Uterus (tissue), 2 donors: ENCODE data around the gene TRAF3.

Experiments
- POLR2A ChIP-seq, 2 donors: fragments of 450-650 bp; IDR thresholded peaks; one replicate each; pipeline ENCODE4 v1.6.1; 2016; ENCODE audit warnings: antibody characterized with exemption in 2 of 2, mild to moderate bottlenecking in 1 of 2, moderate library complexity in 1 of 2
- TF ChIP-seq, protein P1 (sequence below), 4 experiments: fragments of 200-600 bp in 2 of 4; fragments of 450-650 bp in 2 of 4; sonication (generic) in 2 of 4; IDR thresholded peaks; one replicate each; pipeline ENCODE4 v1.5.1; 2016 to 2019; ENCODE audit warnings: antibody characterized with exemption in 4 of 4, mild to moderate bottlenecking in 2 of 4, moderate library complexity in 1 of 4

- TF ChIP-seq, protein P1, sequence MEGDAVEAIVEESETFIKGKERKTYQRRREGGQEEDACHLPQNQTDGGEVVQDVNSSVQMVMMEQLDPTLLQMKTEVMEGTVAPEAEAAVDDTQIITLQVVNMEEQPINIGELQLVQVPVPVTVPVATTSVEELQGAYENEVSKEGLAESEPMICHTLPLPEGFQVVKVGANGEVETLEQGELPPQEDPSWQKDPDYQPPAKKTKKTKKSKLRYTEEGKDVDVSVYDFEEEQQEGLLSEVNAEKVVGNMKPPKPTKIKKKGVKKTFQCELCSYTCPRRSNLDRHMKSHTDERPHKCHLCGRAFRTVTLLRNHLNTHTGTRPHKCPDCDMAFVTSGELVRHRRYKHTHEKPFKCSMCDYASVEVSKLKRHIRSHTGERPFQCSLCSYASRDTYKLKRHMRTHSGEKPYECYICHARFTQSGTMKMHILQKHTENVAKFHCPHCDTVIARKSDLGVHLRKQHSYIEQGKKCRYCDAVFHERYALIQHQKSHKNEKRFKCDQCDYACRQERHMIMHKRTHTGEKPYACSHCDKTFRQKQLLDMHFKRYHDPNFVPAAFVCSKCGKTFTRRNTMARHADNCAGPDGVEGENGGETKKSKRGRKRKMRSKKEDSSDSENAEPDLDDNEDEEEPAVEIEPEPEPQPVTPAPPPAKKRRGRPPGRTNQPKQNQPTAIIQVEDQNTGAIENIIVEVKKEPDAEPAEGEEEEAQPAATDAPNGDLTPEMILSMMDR (IDR thresholded peaks at IDR 0.05) = no peak
- TF ChIP-seq POLR2A (IDR thresholded peaks at IDR 0.05) = no peak
Observed at GRCh38 chr14:102764220-102764671, 13.0 kb upstream of the TRAF3 start.
